AG09309 (cell line): ENCODE results near the gene SYS1.

Source experiments
- DNase-seq: peaks from one replicate; pipeline ENCODE4 v3.0.0-alpha.2; 2010; ENCODE audit warnings: low read depth
- H3K4me3 ChIP-seq: 2 replicates; pipeline ENCODE4 v1.5.1; 2011; ENCODE audit warnings: mild to moderate bottlenecking, low read depth, low read length, moderate library complexity; ENCODE audit not compliant: control insufficient read depth
- CTCF ChIP-seq: IDR thresholded peaks from 2 replicates; pipeline ENCODE4 v1.5.1; 2011; ENCODE audit warnings: mild to moderate bottlenecking, low read depth, low read length, inconsistent platforms; ENCODE audit not compliant: insufficient read depth, control insufficient read depth; ENCODE audit errors: missing control alignments

Gene SYS1

GRCh38 chr20:45394221-45395113 is 31.5 kb downstream of the SYS1 start:
- H3K4me3 ChIP-seq, result no peak overlapping the region
- no peak for TF ChIP-seq CTCF
- DNase-seq, result no peak

- H3K4me3 ChIP-seq, result no peak overlapping the region
- no peak for TF ChIP-seq CTCF
- DNase-seq, result no peak
Observed at GRCh38 chr20:45395114-45395415, 32.1 kb downstream of the SYS1 start.

- TF ChIP-seq CTCF, result no peak
- no peak overlapping the region for H3K4me3 ChIP-seq
- DNase-seq, result no peak
Observed at GRCh38 chr20:45399018-45399417, 36.1 kb downstream of the SYS1 start.

GRCh38 chr20:45400346-45401031 is 37.5 kb downstream of the SYS1 start:
- DNase-seq, result no peak
- H3K4me3 ChIP-seq, result no peak overlapping the region
- TF ChIP-seq CTCF, result no peak

- no peak for DNase-seq
- H3K4me3 ChIP-seq, result no peak overlapping the region
- no peak for TF ChIP-seq CTCF
Observed at GRCh38 chr20:45402946-45403345, 40.0 kb downstream of the SYS1 start.

- no peak for TF ChIP-seq CTCF
- DNase-seq, result no peak
- no peak overlapping the region for H3K4me3 ChIP-seq
Observed at GRCh38 chr20:45404438-45404837, 41.5 kb downstream of the SYS1 start.
